Epithelial cell of umbilical artery (primary cell): ENCODE measurements around the gene TBX19. TPM values are rescaled to one million over a fixed set of nuclear protein-coding genes. Genes with fewer than 3 reads are reported as not detected.

Source experiments
- total RNA-seq: library from RNA; depleted of rRNA; stranded (reverse); fragments of >200 nt; gene quantifications from 2 replicates; pipeline ENCODE4 v1.2.3, GENCODE V29; 2014

The TBX19 gene
- 0.32 and 0.46 TPM in 2 replicates for total RNA-seq

DNA sequence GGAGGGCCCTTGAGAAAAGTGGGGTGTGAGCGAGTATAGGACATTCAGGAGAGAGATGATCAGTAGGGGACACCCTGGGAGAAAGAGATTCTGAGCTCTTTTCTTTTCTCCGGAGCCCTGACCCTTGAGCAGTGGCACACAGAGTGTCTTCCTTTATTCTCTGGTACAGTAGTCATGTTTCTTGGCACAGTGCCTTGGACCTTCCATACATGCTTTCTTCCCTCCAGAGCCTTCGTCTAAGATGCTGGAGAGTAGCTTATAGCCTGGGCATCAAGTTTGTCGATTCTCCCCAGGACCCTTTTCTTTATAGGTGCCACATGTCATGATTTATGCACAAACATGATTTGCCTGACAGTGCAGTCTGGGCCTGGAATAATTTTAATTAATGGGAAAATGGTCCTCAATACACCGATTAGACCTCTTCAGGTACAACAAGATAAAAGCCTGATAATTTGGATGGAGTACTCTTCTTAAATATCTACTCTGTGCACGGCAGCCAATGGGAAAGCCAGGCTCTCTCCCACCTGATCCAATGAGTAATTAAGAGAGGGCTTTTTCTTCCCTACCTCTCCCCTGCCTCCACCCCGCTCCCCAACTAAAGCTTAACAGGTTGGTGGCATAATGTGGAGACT, at the start of gene TBX19:
TBX19 (plus strand) TSS at position 582 of the 632 bp plus-strand sequence. CDS start 214 bp downstream, outside the sequence.

Other genes starting within 250 kb of the TBX19 start
- 18.5 and 19.3 TPM in 2 replicates for gene GPR161, start 143.9 kb upstream of the TBX19 start, total RNA-seq
- gene TIPRL, start 101.9 kb upstream of the TBX19 start, total RNA-seq, result 39.0 and 44.1 TPM in 2 replicates
- 35.1 and 35.7 TPM in 2 replicates for gene SFT2D2, start 54.9 kb upstream of the TBX19 start, total RNA-seq